HFFc6 (cell line): Measurements from ENCODE around the gene RAD51B. TPM values are rescaled to one million over a fixed set of nuclear protein-coding genes. Genes with fewer than 3 reads are reported as not detected.

Source experiments
- DNase-seq: peaks from one replicate; pipeline ENCODE4 v3.0.0-alpha.2; 2018
- H3K27ac Mint-ChIP-seq: 2 replicates; pipeline ENCODE4 v1.8.0; 2020; ENCODE audit warnings: mild to moderate bottlenecking, mixed read lengths
- H3K27me3 Mint-ChIP-seq: 2 replicates; pipeline ENCODE4 v1.8.0; 2021; ENCODE audit warnings: mild to moderate bottlenecking, moderate library complexity, mixed read lengths; ENCODE audit not compliant: insufficient read depth
- H3K36me3 Mint-ChIP-seq: 2 replicates; pipeline ENCODE4 v1.8.0; 2021; ENCODE audit warnings: low read depth, mixed read lengths
- H3K4me1 Mint-ChIP-seq: 2 replicates; pipeline ENCODE4 v1.8.0; 2020; ENCODE audit warnings: low read depth, mixed read lengths
- H3K4me3 Mint-ChIP-seq: 2 replicates; pipeline ENCODE4 v1.8.0; 2020; ENCODE audit warnings: mild to moderate bottlenecking, moderate library complexity, mixed read lengths
- H3K9me3 Mint-ChIP-seq: 2 replicates; pipeline ENCODE4 v1.8.0; 2020; ENCODE audit warnings: mild to moderate bottlenecking, mixed read lengths
- CTCF ChIP-seq: fragments of 200-600 bp; sonication (generic); IDR thresholded peaks from 2 replicates; pipeline ENCODE4 v1.5.0; 2021; ENCODE audit warnings: antibody characterized with exemption, mild to moderate bottlenecking
- total RNA-seq, 6 experiments: library from RNA; stranded (reverse); fragmentation: NEBNext Ultra II Directional; extraction: Animal tissue kit (Norgen Biotek cat#: 25700); gene quantifications; 2 replicates in 1 of 6; 3 replicates in 5 of 6; pipeline ENCODE4 v1.2.3, GENCODE V29; 2021

The RAD51B gene
- total RNA-seq, 6 experiments from 2014 or later = 7.1 to 12.4 (median 9.6) TPM

GRCh38 chr14:68539241-68539737 lies 719.7 kb downstream of the RAD51B start:
- H3K9me3 Mint-ChIP-seq = no peaks in the 10 kb centered on the region
- H3K27ac Mint-ChIP-seq = no peak overlapping the region
- no peaks in the 10 kb centered on the region for H3K27me3 Mint-ChIP-seq
- no peak overlapping the region for H3K4me3 Mint-ChIP-seq
- H3K36me3 Mint-ChIP-seq = peaks cover 2% of the 10 kb centered on the region; the same call in 1 of the 2 replicates
- no peak for DNase-seq
- H3K4me1 Mint-ChIP-seq = peaks cover 65% of the 10 kb centered on the region
- TF ChIP-seq CTCF = no peak

- Mint-ChIP-seq H3K4me3 (no peak overlapping the region), H3K27me3 (no peaks in the 10 kb centered on the region), H3K36me3 (no peaks in the 10 kb centered on the region), H3K4me1 (peaks cover 65% of the 10 kb centered on the region), H3K9me3 (no peaks in the 10 kb centered on the region), H3K27ac (no peak overlapping the region)
- TF ChIP-seq CTCF = no peak
- no peak for DNase-seq
Observed at GRCh38 chr14:68539789-68540188, 720.2 kb downstream of the RAD51B start.

- Mint-ChIP-seq H3K27me3 (peaks cover under 1% of the 10 kb centered on the region; the same call in 1 of the 2 replicates), H3K27ac (no peak overlapping the region), H3K9me3 (no peaks in the 10 kb centered on the region), H3K4me3 (no peak overlapping the region), H3K36me3 (0 out of 2 replicates have a peak, but pooled peaks cover 4% of the 10 kb centered on the region), H3K4me1 (peaks cover 65% of the 10 kb centered on the region)
- no peak for DNase-seq
- TF ChIP-seq CTCF = no peak
Observed at GRCh38 chr14:68541178-68541896, 721.8 kb downstream of the RAD51B start.

- H3K27me3 Mint-ChIP-seq = peaks cover 3% of the 10 kb centered on the region
- H3K27ac Mint-ChIP-seq = peak overlapping the region; percentile 6; the same call in 1 of the 2 replicates
- no peak for DNase-seq
- peaks cover 70% of the 10 kb centered on the region for H3K4me1 Mint-ChIP-seq
- TF ChIP-seq CTCF = no peak
- no peak overlapping the region for H3K4me3 Mint-ChIP-seq
- no peaks in the 10 kb centered on the region for H3K9me3 Mint-ChIP-seq
- H3K36me3 Mint-ChIP-seq = 0 out of 2 replicates have a peak, but pooled peaks cover 5% of the 10 kb centered on the region
Observed at GRCh38 chr14:68542346-68542745, 722.8 kb downstream of the RAD51B start.

- no peak for TF ChIP-seq CTCF
- H3K36me3 Mint-ChIP-seq = 0 out of 2 replicates have a peak, but pooled peaks cover 5% of the 10 kb centered on the region
- peak overlapping the region; percentile 54 for H3K4me3 Mint-ChIP-seq
- no peaks in the 10 kb centered on the region for H3K9me3 Mint-ChIP-seq
- H3K4me1 Mint-ChIP-seq = peaks cover 82% of the 10 kb centered on the region
- DNase-seq = no peak
- peak overlapping the region; percentile 100 for H3K27ac Mint-ChIP-seq
- peaks cover 3% of the 10 kb centered on the region for H3K27me3 Mint-ChIP-seq
Observed at GRCh38 chr14:68543516-68543915, 723.9 kb downstream of the RAD51B start.
